Epithelial cell of proximal tubule (primary cell): ENCODE results near the gene CBLC. TPM values are rescaled to one million over a fixed set of nuclear protein-coding genes. Genes with fewer than 3 reads are reported as not detected.
"Not testable (repeated sequence)": the region's sequence is repeated elsewhere in the genome, so short reads cannot be mapped to it uniquely, and the experiment has no call there.

Experiments
- DNase-seq: peaks from one replicate; pipeline ENCODE4 v3.0.0-alpha.2; 2011; ENCODE audit warnings: low read depth
- H3K4me3 ChIP-seq: 2 replicates; pipeline ENCODE4 v1.5.1; 2011; ENCODE audit warnings: low read depth, mild to moderate bottlenecking, low read length
- total RNA-seq: library from RNA; depleted of rRNA; stranded (reverse); fragments of >200 nt; gene quantifications from 2 replicates; pipeline ENCODE4 v1.2.3, GENCODE V29; 2015
- TF ChIP-seq, protein P1 (sequence below): conservative IDR thresholded peaks from 2 replicates; pipeline ENCODE4 v1.5.1; 2012; ENCODE audit warnings: low read depth, mild to moderate bottlenecking, low read length

The CBLC gene
- total RNA-seq, 1 donor from 2014 or later = 27.2 TPM

DNA sequence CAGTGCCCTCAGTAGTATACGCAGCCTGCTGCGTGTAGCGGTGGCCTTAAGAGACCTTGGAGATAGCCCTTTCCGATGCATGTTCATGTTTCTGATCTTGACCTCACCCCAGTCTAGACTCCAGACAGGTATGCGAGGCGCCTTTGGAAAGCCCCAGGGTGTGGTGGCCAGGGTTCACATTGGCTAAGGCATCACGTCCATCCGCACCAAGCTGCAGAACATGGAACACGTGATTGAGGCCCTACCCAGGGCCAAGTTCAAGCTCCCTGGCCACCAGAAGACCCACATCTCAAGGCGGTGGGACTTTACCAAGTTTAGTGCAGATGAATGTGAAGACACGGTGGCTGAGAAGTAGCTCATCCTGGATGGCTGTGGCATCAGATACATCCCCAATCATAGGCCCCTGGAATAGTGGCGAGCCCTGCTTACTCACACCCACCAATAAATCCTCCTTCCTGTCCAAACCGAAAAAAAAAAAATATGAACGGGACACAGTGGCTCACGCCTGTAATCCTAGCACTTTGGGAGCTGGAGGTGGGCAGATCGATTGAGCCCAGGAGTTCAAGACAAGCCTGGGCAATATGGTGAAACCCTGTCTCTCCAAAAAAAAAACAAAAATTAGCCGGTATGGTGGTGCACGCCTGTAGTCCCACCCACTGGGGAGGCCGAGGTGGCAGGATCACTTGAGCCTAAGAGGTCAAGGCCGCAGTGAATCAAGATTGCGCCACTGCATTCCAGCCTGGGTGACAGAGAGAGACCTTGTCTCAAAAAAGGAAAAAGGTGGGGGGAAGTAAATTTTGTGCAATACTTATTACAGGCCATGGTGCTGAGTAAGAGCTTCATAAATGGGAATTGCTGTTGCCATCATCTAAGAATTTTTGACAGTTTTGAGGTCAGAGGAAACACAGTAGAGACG lies 12.4 kb upstream of the CBLC start:
- TF ChIP-seq, protein P1, sequence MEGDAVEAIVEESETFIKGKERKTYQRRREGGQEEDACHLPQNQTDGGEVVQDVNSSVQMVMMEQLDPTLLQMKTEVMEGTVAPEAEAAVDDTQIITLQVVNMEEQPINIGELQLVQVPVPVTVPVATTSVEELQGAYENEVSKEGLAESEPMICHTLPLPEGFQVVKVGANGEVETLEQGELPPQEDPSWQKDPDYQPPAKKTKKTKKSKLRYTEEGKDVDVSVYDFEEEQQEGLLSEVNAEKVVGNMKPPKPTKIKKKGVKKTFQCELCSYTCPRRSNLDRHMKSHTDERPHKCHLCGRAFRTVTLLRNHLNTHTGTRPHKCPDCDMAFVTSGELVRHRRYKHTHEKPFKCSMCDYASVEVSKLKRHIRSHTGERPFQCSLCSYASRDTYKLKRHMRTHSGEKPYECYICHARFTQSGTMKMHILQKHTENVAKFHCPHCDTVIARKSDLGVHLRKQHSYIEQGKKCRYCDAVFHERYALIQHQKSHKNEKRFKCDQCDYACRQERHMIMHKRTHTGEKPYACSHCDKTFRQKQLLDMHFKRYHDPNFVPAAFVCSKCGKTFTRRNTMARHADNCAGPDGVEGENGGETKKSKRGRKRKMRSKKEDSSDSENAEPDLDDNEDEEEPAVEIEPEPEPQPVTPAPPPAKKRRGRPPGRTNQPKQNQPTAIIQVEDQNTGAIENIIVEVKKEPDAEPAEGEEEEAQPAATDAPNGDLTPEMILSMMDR = no peak
- H3K4me3 ChIP-seq = no peak overlapping the region
- no peak for DNase-seq

DNA sequence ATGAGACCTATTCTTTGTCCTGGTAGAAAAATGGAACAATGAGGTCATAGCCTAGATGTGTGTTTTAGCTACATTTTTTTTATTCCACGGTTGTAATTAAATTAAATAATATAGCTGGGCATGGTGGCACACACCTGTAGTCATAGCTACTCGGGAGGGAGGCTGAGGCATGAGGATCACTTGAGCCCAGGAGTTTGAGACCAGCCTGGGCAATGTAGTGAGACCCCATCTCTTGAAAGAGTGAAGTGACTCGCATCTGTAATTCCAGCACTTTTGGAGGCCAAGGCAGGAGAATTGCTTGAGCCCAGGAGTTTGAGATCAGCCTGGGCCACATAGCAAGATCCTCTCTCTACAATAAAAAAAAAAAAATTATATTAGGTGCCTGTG lies 11.7 kb upstream of the CBLC start:
- no peak for DNase-seq
- TF ChIP-seq, protein P1 = no peak
- no peak overlapping the region for H3K4me3 ChIP-seq

DNA sequence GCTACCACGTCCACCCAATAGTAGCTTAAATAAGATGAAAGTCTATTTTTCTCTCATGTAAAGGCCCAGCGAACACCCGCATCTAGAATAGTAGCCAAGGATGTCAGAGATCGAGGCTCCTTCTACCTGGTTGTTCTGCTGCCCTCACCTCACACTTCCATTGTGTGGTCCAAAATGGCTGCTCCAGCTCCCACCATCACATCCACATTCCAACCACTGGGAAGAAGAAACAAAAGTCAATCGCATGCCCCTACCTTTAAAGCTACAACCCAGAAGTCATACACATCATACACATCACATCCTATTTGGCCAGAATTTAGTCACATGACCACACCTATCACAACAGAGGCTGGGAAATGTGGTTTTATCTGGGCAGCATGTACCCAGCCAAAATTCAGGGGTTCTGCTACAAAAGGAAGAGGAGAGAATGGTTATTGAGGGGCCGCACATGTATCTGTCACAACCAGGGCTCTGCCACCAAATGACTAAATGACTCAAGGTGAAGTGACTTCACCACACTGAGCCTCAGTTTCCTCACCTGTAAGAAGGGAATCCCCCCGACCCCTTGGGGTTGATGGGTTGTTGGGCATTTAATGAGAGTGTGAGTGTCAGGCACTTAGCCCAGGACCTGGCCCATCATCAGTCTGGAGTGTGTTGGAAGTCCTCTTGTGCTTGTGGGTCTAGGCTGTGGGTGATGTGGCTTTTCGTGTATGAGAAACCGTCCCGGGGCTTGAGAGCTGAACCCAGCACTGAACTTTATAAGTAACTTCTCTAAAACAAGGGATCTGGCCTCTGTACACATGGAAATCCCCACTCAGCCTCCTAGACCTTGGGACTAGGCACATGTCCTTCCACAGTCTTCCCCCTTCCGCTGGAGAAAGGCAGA lies 10.2 kb upstream of the CBLC start:
- TF ChIP-seq, protein P1 = no peak
- no peak overlapping the region for H3K4me3 ChIP-seq
- DNase-seq = no peak

DNA sequence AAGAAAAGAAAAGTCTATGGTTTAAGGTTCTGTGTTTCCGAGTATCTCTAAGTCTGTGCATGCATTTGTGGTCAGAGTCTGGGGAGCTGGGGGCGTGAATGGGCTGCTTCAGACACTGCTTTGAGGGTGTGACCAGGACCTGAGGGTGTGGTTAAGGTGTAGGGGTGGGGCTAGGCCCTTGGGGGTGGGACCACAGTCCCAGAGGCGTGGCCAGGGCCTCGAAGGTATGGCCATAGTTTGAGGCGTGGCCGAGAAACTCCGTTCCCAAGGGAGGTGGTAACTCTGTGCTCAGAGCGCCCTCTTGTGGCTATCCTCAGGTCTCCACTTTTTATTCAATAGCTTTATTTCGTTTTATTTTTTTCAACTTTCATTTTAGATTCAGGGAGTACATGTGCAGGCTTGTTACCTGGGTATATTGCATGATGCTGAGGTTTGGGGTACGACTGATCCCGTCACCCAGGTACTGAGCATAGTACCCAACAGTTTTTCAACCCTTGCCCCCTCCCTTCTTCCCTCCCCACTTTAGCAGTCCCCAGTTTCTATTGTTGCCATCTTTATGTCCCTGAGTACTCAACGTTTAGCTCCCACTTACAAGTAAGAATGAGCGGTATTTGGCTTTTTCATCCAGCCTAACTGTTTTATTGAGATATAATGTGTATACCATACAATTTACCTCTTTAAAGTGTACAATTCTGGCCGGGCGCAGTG lies 7.0 kb upstream of the CBLC start:
- DNase-seq = no peak
- TF ChIP-seq, protein P1 = peak; percentile 80
- no peak overlapping the region for H3K4me3 ChIP-seq

DNA sequence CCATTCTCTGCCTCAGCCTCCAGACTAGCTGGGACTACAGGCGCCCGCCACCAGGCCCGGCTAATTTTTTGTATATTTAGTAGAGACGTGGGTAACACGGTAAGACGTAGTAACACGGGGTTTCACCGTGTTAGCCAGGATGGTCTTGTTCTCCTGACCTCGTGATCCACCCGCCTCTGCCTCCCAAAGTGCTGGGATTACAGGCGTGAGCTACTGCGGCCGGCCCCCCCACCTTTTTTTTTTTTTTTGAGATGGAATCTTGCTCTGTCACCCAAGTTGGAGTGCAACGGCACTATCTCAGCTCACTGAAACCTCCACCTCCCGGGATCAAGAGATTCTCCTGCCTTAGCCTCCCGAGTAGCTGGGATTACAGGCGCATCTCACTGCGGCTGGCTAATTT lies 5.5 kb upstream of the CBLC start:
- H3K4me3 ChIP-seq, DNase-seq: not testable (repeated sequence)

DNA sequence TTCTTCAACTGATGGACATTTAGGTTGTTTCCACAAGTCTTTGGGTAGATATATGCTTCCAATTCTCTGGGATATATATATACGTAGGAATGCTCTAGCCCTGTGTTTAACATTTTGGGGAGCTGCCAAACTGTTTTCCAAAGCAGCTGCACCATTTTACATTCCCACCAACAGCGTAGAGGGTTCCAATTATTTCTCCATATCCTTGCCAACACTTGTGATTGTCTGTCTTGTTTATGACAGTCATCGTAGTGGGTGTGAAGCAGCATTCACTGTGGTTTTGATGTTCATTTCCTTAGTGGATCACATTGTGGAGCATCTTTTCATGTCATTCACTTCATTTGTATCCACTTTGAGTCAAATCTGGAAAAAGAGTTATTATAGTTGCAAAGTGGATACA lies 4.7 kb upstream of the CBLC start:
- no peak for DNase-seq
- TF ChIP-seq, protein P1 = no peak
- H3K4me3 ChIP-seq = no peak overlapping the region
